Transverse colon (tissue), 4 donors: ENCODE data around the gene TRMT112. TPM values are rescaled to one million over a fixed set of nuclear protein-coding genes. Genes with fewer than 3 reads are reported as not detected.

Source experiments
- DNase-seq: peaks from one replicate; pipeline ENCODE4 v3.0.0-alpha.2; 2019
- H3K27ac ChIP-seq, 4 donors: fragments of 200-600 bp; sonication (generic); 2 replicates each; pipeline ENCODE4 v1.5.1; 2016 to 2018; ENCODE audit warnings: inconsistent platforms in 4 of 4
- H3K27me3 ChIP-seq: fragments of 200-600 bp; sonication (generic); 2 replicates; pipeline ENCODE4 v1.5.1; 2017; ENCODE audit warnings: inconsistent platforms
- H3K36me3 ChIP-seq, 4 donors: fragments of 200-600 bp; sonication (generic); 2 replicates each; pipeline ENCODE4 v1.5.1; 2017 to 2019; ENCODE audit warnings: inconsistent platforms in 4 of 4
- H3K4me1 ChIP-seq, 4 donors: fragments of 200-600 bp; sonication (generic); 2 replicates each; pipeline ENCODE4 v1.5.1; 2017 to 2020; ENCODE audit warnings: inconsistent platforms in 4 of 4
- H3K4me3 ChIP-seq, 4 donors: fragments of 200-600 bp; sonication (generic); 1 replicate in 1 of 4; 2 replicates in 3 of 4; pipeline versions ENCODE4 v1.5.1 to v1.6.1; 2017 to 2019; ENCODE audit warnings: inconsistent platforms in 4 of 4
- H3K9me3 ChIP-seq, 2 donors: fragments of 200-600 bp; sonication (generic); 2 replicates each; pipeline ENCODE4 v1.5.1; 2017 to 2019; ENCODE audit warnings: inconsistent platforms in 2 of 2
- CTCF ChIP-seq, 5 experiments: fragments of 200-600 bp in 3 of 5; fragments of 450-650 bp in 2 of 5; sonication (generic) in 3 of 5; IDR thresholded peaks; 1 replicate in 2 of 5; 2 replicates in 3 of 5; pipeline ENCODE4 v1.5.1; 2016 to 2017; ENCODE audit warnings: antibody characterized with exemption in 5 of 5, inconsistent platforms in 3 of 5, mild to moderate bottlenecking in 2 of 5, moderate library complexity in 1 of 5
- EP300 ChIP-seq: sonication (generic); formaldehyde crosslinking; IDR thresholded peaks from one replicate; pipeline ENCODE4 v1.6.1; 2017; ENCODE audit warnings: antibody characterized with exemption, low read depth
- POLR2A ChIP-seq: fragments of 450-650 bp; IDR thresholded peaks from one replicate; pipeline ENCODE4 v1.6.1; 2016; ENCODE audit warnings: antibody characterized with exemption, mild to moderate bottlenecking, moderate library complexity
- POLR2AphosphoS5 ChIP-seq, 3 donors: sonication (generic); formaldehyde crosslinking; IDR thresholded peaks; one replicate each; pipeline ENCODE4 v1.6.1; 2016; ENCODE audit warnings: antibody characterized with exemption in 3 of 3
- WGBS, 2 donors: methylation state at CpG; one replicate each; pipeline ENCODE4 v1.1.5; 2018; ENCODE audit warnings: low coverage in 1 of 2; 5-methylcytosine and 5-hydroxymethylcytosine counted together
- in situ Hi-C, 4 donors: fragments of 200-750 bp; cut with MboI; loops; one replicate each; pipeline versions ENCODE4 v1.15.0 to v1.15.1; 2017; ENCODE audit warnings: low sequenced_read_pairs in 3 of 4, low pct_ligation_motif_present in 1 of 4, low pct_unique_long_range_greater_than_20kb in 1 of 4
- intact Hi-C: fragments of 100-400 bp; cut with DNase I; formaldehyde crosslinking; loops from one replicate; pipeline ENCODE4 v1.15.1; 2023; ENCODE audit warnings: low total_unique reads
- total RNA-seq, 4 donors: library from RNA; depleted of rRNA; stranded (reverse); fragments of >200 nt; gene quantifications; one replicate each; pipeline ENCODE4 v1.1.0, GENCODE V29; 2016

Gene TRMT112
- total RNA-seq, 4 donors from 2014 or later, result 59.1 to 99.9 (median 82.7) TPM

GRCh38 chr11:64275031-64275800, 42.1 kb downstream of the TRMT112 start:
- Histone ChIP-seq H3K36me3 (peaks cover 0 to 13% (median 4%) of the 10 kb centered on the region in 4 donors), H3K4me1 (peaks cover 0 to 49% (median 31%) of the 10 kb centered on the region in 4 donors), H3K9me3 (no peaks in the 10 kb centered on the region), H3K4me3 (no peak overlapping the region), H3K27me3 (no peaks in the 10 kb centered on the region), H3K27ac (peak overlapping the region in 3 of 4 donors; percentile 24 to 96 (median 95))
- TF ChIP-seq CTCF (IDR thresholded peaks at IDR 0.05) (no peak), POLR2A (no peak), EP300 (no peak), POLR2AphosphoS5 (IDR thresholded peaks at IDR 0.05) (no peak)
- in situ Hi-C loops (no loop called here), intact Hi-C loops (no loop called here)
- 93% methylated on average over 15 of the region's 15 CpGs; no CpG with 5 or more reads in 1 of the 2 donors for WGBS, 2 donors
- no peak for DNase-seq

- H3K4me1 ChIP-seq, result peaks cover 10 to 52% (median 40%) of the 10 kb centered on the region in 4 donors
- TF ChIP-seq EP300, result no peak
- TF ChIP-seq POLR2A, result peak; percentile 66
- TF ChIP-seq CTCF (IDR thresholded peaks at IDR 0.05), result peak in 1 of 5 experiments; percentile 9
- peak; percentile 76 to 96 (median 84) for TF ChIP-seq POLR2AphosphoS5 (IDR thresholded peaks at IDR 0.05)
- in situ Hi-C loops (no loop called here), intact Hi-C loops (no loop called here)
- H3K9me3 ChIP-seq, result no peaks in the 10 kb centered on the region
- peak; percentile 98 for DNase-seq
- 1% methylated on average over 44 of the region's 58 CpGs; no CpG with 5 or more reads in 1 of the 2 donors for WGBS, 2 donors
- H3K36me3 ChIP-seq, result peaks cover 0 to 8% (median 3%) of the 10 kb centered on the region in 4 donors
- peak overlapping the region; percentile 97 to 99 (median 98) for H3K27ac ChIP-seq
- peak overlapping the region; percentile 51 to 85 (median 66) for H3K4me3 ChIP-seq
- no peaks in the 10 kb centered on the region for H3K27me3 ChIP-seq
These were observed 47.7 kb downstream of the TRMT112 start for GRCh38 chr11:64269540-64270220.

GRCh38 chr11:64268893-64269539, 48.3 kb downstream of the TRMT112 start:
- Histone ChIP-seq H3K27me3 (no peaks in the 10 kb centered on the region), H3K27ac (peak overlapping the region; percentile 97 to 99 (median 98)), H3K36me3 (peaks cover 0 to 8% (median 3%) of the 10 kb centered on the region in 4 donors), H3K4me1 (peaks cover 10 to 48% (median 39%) of the 10 kb centered on the region in 4 donors), H3K9me3 (no peaks in the 10 kb centered on the region), H3K4me3 (peak overlapping the region; percentile 51 to 85 (median 66))
- intact Hi-C loops (no loop called here), in situ Hi-C loops (no loop called here)
- DNase-seq, result peak; percentile 75
- TF ChIP-seq EP300 (no peak), POLR2AphosphoS5 (IDR thresholded peaks at IDR 0.05) (no peak), CTCF (IDR thresholded peaks at IDR 0.05) (no peak), POLR2A (no peak)
- WGBS, 2 donors, result 0% methylated on average over 26 of the region's 34 CpGs; no CpG with 5 or more reads in 1 of the 2 donors
